GM19467 (cell line): Measurements from ENCODE around the gene BCL7B.
"Not testable (repeated sequence)": the region's sequence is repeated elsewhere in the genome, so short reads cannot be mapped to it uniquely, and the experiment has no call there.

Experiments used
- ATAC-seq: cut with Tn5 transposase; IDR thresholded peaks from one replicate; pipeline ENCODE4 v1.9.1; 2021; ENCODE audit warnings: mild to moderate bottlenecking, moderate library complexity; ENCODE audit not compliant: unreplicated experiment

Gene BCL7B

DNA sequence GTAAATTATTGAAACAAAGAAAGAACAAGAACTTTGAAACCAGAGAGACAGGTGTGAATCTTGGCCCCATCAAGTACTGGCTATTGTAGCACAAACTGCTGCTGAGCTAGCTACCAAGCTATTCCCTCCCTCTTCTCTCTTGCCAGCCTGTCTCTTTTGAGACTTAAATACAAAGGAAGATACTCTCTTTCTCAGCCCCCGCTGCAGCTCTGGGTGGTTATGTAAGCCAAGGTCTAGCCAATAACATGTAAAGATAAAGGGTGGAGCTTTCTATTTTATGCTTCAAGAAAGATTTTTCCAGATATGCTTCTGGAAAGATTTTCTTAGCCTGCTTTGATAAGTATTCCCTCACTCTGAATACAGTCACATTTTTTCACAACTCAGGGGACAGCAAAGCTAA, 52.6 kb downstream of the BCL7B start:
- ATAC-seq, result no peak

DNA sequence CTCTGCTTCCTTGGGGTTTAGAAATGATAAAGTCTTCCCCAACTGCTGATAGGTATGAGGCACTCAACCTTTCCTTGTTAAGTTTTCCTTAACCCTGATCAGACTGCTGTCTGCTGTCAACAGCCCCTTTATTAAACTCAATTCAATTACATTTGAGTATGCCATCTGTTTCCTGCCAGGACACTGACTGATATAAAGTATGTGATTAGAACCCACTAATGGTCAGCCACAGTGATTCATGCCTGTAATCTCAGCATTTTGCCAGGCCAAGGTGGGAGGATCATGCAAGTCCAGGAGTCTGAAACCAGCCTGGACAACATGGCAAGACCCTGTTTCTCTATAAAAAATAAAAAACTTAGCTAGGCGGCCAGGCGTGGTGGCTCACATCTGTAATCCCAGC, 53.5 kb downstream of the BCL7B start:
- no peak for ATAC-seq

DNA sequence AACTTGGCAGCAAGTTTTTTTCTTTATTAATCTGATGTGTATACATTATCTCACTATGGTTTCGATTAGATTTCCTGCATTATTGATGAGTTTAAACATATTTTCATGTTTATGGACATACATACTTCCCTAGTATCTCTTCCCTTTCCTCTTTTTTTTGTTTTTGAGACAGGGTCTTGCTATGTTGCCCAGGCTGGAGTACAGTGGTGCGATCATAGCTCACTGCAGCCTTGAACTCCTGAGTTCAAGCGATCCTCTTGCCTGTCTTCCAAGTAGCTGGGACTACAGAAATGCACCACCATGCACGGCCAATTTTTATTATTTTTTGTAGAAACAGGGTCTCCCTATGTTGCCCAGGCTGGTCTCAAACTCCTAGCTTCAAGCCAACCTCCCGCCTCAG, 54.3 kb downstream of the BCL7B start:
- no peak for ATAC-seq

GRCh38 chr7:73496626-73497025, 60.9 kb downstream of the BCL7B start:
- no peak for ATAC-seq

- ATAC-seq, result not testable (repeated sequence)
Observed at GRCh38 chr7:73495507-73495906, 62.0 kb downstream of the BCL7B start.

- no peak for ATAC-seq
Observed at GRCh38 chr7:73489976-73490375, 67.5 kb downstream of the BCL7B start.

- ATAC-seq, result no peak
Observed at GRCh38 chr7:73487486-73487885, 70.0 kb downstream of the BCL7B start.
